ENCODE results near the gene ANXA6. TPM values are rescaled to one million over a fixed set of nuclear protein-coding genes. Genes with fewer than 3 reads are reported as not detected.
"Not testable (repeated sequence)": the region's sequence is repeated elsewhere in the genome, so short reads cannot be mapped to it uniquely, and the experiment has no call there.

Gene ANXA6
- 142 and 152 TPM in 2 replicates for total RNA-seq (2014; rRNA removed; shearing (Covaris generic))
- polyA plus RNA-seq (2015; cell fraction: cytosol; rRNA removed): 99.5 and 102 TPM in 2 replicates
- polyA plus RNA-seq (2015; cell fraction: nucleus; rRNA removed): 167 and 170 TPM in 2 replicates

GRCh38 chr5:151157426-151158286, at the start of gene ANXA6:
ANXA6 (minus strand) TSS chr5:151157779; CDS start chr5:151147901, 9,878 bp downstream.
- peak; percentile 86 for DNase-seq (ENCODE audit: low read depth)

- DNase-seq (ENCODE audit: low read depth): no peak
Observed at GRCh38 chr5:151205411-151205810, 47.8 kb upstream of the ANXA6 start.

DNA sequence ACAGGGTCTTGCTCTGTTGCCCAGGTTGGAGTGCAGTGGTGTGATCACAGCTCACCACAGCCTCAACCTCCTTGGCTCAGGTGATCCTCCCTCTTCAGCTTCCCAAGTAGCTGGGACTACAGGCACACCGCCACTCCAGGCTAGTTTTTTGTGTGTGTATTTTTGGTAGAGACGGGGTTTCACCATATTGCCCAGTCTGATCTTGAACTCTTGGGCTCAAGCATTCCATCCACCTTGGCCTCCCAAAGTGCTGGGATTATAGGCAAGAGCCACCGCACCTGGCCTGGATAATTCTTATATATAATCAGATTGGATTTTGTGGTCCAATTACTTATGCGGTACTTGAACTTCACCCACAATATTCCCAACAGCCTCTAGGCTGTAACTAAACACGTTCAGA, 46.5 kb upstream of the ANXA6 start:
- DNase-seq (ENCODE audit: low read depth): no peak

DNA sequence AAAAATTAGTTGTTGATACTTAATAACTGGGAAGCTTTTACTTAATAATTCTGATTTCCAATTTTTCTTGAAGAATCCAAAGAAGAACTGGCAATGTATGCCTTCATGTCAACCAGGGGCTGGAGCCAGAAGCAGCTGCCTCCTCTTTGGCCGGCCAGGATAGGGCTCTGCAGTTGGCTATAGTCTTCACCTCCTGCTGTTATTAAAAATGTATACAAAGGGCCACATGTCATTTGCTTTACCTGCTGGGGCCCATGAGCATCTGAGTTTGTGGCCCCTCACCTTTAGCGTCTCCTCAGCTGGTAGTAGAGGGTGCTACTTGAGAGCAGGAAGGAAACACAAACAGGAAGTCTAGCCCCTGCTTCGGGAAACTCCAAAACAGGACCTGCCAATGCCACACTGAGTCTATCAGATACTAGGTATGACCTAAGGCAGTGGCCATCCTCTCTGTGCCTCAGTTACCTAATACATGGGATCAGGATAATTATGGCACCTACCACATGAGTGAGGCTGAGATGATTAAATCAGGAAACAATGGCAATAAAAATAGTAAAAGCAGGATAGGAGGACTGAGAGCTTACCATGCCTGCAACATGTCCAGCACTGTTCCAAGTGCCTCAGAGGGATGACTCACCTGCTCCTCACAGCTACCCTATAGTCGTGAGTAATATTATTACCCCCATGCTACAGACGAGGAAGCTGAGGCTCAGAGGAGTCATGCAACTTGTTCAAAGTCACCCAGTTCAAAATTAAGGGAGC, 45.0 kb upstream of the ANXA6 start:
- DNase-seq (ENCODE audit: low read depth): peak; percentile 90

- no peak for DNase-seq (ENCODE audit: low read depth)
Observed at GRCh38 chr5:151200913-151201595, 43.5 kb upstream of the ANXA6 start.

DNA sequence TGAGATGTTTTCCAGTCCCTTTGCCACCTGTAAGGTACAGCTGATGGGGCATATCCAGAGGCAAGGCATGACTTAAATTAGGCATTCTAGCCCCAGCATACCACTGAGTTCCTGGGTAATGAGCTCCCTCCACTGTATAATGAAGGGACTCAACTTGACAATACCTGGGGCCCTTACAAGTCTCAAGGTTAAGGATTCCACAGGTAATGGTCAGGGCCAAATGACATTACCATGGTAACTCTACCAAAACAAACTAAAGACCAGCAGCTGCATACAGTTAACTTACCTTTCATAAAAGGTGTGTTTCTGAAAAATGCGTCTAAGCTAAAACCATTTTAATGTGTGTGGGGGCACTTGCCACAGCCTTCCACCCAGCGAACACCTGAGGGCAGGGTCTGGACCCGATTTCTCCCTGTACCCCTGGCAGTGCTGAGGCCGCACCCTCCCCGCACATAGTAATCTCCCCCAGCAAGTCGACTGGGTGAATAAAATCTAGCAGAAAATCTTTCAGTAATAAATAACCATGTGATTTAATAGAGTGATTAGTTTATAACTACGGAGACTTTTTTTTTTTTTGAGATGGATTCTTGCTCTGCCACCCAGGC, 42.1 kb upstream of the ANXA6 start:
- DNase-seq (ENCODE audit: low read depth): no peak

GRCh38 chr5:151198861-151199260, 41.3 kb upstream of the ANXA6 start:
- DNase-seq (ENCODE audit: low read depth): no peak

GRCh38 chr5:151197291-151197600, 39.7 kb upstream of the ANXA6 start:
- DNase-seq (ENCODE audit: low read depth): not testable (repeated sequence)

DNA sequence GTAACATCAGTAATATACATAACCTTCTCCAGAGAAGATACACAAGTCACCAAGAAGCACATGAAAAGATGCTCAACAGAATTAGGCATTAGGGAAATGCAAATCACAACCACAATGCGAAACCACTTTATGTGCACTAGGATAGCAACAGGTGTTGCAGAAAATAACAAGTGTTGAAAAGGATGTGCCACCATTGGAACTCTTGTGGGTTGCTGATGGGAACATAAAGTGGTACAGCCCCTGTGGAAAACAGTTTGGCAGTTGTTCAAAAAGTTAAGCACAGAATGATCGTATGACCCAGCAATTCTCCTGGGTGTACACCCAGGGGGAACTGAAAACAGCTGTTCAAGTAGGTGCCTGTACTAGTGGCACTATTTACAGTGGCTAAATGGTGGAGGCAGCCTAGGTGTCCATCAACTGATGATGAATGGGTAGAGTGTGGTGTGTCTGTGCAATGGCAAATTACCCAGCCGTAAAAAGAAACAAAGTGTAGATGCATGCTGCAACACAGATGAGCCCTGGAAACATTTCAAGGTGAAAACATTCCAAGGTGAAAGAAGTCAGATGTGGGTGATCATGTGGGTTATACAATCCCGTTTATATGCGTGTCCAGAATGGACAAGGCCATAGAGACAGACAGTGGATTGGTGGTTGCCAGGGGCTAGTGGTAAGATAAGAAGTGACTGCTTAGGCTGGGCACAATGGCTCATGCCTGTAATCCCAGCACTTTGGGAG, 39.1 kb upstream of the ANXA6 start:
- DNase-seq (ENCODE audit: low read depth): no peak

- DNase-seq (ENCODE audit: low read depth): no peak
Observed at GRCh38 chr5:151195622-151196021, 38.0 kb upstream of the ANXA6 start.

DNA sequence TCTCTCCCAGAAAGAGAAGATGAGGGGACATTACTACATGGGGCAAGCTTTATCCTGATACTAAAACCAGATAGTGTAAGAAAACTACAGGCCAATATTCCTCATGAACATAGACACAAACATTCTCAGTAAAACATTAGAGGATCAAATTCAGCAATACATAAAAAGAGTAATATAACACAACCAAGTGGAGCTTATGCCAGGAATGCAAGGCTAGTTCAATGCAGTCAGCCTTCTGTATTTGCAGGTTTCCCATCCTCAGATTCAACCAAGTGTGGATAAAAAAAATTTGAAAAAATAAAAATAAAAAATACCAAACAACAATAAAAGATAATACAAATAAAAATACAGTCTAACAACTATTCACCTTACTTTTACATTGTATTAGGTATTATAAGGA, 35.0 kb upstream of the ANXA6 start:
- no peak for DNase-seq (ENCODE audit: low read depth)

DNA sequence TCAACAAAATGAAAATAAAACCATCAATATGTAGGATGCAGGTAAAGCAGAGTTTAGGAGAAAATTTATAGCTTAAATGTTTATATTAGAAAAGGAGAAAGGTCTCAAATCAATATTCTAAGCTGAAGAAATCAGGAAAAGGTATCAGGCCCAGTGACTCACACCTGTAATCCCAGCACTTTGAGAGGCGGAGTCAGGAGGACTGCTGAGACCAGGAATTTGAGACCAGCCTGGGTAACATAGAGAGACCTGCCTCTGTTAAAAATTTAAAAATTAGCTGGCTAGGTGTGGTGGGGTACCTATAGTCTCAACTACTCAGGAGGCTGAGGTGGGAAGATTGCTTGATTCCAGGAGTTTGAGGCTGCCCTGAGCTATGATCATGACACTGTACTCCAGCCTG, 34.1 kb upstream of the ANXA6 start:
- no peak for DNase-seq (ENCODE audit: low read depth)

DNA sequence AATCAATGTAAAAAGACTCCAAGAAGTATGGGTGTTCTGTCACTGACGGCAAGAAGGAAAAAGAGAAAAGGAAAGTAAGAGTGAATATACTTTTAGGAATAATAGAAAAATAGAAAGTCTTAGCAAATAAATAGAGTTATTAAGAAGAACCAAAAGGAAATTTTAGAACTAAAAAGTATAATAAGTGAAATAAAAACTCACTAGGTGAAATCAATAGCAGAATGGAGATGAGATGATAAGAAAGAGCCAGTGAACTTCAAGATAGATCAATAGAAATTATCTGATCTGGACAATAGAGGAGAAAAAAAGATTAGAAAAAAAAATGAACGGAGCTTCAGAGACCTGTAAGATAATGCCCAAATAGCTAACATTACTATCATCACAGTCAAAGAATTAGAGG, 31.6 kb upstream of the ANXA6 start:
- DNase-seq (ENCODE audit: low read depth): no peak

DNA sequence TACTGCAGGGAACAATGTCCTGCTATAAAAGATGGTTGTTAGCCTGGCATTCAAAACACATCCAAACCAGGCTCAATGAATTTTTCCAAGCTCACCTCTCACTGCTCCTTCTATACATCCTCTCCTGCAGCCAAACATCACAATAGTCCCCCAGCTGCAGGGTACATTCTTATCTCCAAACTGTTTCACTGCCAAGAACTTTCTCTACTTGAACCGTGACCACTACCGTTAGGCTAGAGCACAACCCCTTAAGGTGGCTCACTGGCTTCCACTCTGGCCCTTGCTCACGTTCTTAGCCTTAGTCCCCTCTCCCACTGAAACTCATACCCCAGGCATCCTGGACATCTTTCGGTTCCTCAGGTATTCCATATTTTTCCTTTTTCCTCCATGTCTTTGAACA, 29.0 kb upstream of the ANXA6 start:
- no peak for DNase-seq (ENCODE audit: low read depth)

DNA sequence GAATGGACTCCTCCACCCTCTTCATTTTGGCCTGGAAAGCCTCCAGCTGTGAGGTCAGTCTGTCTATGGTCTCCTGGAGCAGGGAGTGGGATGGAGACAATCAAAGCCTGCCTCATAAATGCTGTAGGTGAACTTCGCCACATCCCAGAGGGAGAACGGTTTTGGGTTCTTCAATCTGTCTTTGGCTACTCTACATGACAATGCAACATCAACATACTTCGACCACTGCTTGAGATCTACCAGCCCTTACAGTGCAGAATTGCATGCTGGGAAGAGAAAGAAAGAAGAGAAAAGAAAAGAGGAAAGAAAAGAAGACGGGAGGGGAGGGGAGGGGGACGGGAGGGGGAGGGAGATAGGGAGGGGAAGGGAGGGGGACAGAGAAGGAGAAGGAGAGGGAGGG, 28.5 kb upstream of the ANXA6 start:
- no peak for DNase-seq (ENCODE audit: low read depth)

DNA sequence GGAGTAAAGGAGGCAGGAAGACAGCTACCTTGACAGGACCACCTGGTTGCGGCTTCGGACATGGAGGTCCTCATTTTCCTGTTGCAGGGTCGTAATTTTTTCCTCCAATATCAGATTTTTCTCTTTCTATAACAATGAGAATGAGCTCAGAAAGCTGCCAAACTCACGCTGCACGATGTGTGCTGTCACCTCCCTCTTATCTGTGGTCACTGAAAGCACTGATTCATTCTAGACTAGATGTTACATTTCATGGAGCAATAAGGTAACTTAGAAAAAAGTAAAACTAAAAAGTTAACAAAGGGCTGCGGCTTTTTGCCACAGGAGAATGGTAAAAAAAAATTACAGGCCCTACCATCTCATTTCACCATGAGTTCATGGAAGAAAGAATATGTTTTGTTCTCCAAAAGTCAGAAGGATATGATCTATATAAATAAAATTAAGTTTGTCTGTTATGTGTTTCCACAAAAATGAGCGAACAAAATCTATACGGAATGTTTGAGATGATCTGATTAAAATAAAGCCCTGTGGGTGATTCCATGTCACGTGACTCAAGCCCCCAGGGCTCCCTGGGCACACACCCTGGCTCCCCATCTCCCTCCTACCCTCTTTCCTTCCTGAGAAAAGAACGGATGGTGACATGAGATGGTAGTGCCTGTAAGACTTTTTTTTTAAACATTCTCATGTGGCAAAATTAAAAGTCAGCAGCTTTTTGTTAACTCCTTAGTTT, 26.9 kb upstream of the ANXA6 start:
- DNase-seq (ENCODE audit: low read depth): no peak

DNA sequence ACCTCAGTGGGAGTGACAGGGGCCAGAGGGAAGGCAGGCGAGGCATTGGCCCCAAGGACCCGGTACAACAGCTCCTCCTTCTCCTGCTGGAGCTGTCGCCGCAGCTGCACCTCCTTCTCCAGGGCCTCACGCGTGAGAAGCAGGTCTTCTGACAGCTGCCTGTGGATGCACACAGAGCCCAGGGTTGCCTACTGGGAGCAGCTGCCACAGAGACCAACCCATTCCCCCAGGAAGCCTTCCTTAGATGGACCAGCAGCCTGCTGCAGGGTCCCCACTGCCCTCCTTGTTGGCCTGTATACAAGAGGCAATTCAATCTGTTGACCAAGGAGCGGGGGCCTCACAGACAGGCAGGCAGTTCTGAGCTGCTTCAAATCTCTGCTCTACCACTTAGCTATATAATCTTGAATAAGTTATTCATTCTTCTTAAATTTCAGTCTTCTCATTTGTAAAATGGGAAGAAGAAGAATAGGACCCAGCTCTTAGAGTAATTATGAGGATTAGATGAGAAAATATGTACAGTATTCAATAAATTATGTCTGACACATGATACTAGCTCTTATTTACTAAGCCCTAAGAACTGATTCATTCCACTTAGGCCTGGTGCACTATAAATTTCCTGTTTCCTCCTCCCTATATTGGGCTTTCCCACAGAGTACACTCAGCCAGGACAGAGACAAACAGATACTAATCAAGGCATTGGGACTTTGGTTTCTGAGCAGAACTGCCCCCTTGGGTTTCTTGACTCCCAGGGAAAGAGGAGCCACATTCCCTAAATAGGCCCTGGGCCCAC, 26.1 kb upstream of the ANXA6 start:
- peak; percentile 53 for DNase-seq (ENCODE audit: low read depth)

DNA sequence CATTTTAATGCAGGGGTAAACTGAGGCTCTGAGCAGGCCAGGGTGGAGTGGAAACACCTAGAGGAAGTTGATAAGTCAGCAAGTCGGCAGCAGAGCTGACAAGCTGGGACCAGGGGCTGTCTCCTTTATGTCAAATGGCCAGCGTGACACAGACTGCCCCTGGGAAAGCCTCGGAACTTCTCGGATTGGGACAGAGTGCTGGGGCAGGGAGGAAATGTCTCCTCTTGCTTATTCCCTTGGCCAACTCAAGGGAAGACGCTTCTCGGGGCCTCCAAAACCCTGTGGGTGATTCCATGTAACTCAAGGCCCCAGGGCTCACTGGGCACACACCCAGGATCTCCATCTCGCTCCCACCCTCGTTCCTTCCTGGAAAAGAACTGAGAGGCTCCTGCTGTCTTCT, 25.4 kb upstream of the ANXA6 start:
- DNase-seq (ENCODE audit: low read depth): no peak

- no peak for DNase-seq (ENCODE audit: low read depth)
Observed at GRCh38 chr5:151182524-151182900, 24.9 kb upstream of the ANXA6 start.
